NCI-H226 (cell line): Measurements from ENCODE around the gene ECI1.

Experiments used
- DNase-seq: peaks from one replicate; pipeline ENCODE4 v3.0.0-alpha.2; 2015

Gene ECI1, protein sequence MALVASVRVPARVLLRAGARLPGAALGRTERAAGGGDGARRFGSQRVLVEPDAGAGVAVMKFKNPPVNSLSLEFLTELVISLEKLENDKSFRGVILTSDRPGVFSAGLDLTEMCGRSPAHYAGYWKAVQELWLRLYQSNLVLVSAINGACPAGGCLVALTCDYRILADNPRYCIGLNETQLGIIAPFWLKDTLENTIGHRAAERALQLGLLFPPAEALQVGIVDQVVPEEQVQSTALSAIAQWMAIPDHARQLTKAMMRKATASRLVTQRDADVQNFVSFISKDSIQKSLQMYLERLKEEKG

DNA sequence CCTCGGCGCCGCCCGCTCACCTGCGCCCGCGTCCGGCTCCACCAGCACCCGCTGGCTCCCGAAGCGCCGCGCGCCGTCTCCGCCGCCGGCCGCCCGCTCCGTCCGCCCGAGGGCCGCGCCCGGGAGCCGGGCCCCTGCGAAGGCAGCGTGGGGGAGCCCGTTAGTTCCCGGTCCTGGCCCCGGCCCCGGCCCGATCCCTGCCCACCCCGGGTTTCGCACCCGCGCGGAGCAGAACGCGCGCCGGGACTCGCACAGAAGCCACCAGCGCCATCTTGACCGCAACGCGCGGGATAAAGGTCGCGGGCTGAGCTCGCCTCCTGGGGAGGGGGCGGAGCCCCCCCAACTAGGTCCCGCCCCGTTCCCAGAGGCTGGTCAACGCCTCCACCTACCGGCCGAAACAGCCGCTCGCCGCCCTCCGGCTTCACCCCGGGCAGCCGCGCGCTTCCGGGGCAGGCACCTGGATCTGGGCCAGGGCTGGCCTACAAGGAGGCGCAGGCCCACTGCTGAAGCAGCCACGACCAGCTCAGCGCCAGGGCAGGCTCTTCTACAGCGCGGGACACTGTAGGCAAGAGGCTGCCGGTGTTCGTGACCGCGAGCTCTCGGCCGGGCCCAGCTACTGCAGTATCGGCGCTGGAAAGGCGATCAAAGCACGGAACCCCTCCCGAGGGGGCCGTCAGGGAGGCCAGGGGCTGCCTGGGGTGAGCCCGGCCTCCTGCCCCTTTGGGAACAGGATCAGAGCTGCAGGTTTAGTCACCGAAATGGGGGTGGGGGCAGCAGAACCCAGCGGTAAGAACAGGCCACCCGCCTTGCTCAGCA lies at the start of gene ECI1:
TSS of gene ECI1 (minus strand) at position 292 of the 816 bp plus-strand sequence. CDS start at position 271, 21 bp downstream.
- DNase-seq: peak; percentile 92

DNA sequence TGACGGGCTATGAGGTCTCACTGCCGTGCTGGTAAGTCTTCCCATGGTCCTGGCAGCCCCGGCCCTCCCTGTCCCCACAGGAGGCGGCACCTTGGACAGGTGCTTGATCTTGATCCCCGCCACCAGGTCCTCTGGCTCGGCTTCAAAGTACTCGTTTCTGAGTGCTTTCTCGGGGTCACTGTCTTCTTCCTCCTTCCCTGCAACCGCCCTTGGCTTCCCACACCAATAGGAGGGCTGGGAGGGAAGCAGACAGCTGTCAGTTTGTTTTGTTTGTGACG lies 48.5 kb upstream of the ECI1 start:
- no peak for DNase-seq

DNA sequence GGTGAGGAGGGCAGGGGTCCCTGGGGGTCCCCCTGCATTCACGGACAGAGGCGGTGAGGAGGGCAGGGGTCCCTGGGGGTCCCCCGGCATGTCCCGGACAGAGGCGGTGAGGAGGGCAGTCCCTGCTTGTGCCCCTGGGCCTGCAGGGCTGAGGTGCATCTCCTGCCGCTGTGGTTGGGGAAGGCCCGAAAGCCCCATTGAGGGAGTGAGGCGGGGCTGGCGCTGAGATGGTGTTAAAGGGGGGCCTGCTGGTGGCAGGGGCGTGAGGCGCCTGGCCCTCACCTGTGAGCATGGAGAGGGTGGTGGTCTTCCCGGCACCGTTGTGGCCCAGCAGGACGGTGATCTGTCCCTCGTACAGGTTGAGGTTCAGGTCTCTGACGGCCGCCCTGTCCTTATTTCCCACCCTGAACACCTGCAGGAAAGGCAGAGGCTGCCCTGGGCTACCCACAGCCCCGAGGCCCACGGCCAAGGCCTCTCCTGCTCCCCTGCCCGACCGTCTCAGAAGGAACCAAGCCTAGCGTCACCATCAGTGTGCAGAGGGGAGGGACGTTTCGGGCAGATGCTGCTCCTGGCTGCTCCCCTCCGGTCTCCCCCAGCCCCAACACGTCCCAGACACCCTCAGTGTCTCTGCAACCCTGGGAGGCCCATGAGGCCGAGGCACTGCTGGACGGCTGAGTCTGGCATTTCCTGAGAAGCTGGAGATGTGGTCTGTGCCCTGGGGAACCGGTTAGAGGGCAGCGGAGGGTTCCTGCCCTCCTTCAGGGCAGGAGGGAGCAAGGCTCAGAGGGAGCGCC lies 47.9 kb upstream of the ECI1 start:
- no peak for DNase-seq

DNA sequence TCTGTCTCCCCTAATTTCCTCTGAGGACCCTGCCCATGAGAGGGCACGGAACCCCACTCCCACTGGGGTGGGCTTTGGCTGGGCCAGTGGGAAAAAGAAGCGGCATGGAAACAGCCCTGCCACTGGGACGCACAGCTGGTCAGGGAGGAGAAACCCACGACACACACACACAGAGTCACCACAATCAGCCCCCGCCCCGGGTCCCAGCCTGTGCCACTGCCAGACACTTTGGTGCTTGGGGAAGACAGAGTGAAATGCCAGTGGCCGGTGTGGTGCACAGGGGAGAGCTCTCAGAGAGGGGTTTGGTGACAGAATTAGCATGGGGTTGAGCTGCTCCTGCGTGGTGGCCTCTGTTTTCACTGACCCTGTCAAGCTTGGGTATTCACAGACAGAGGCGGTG lies 47.2 kb upstream of the ECI1 start:
- DNase-seq: no peak

DNA sequence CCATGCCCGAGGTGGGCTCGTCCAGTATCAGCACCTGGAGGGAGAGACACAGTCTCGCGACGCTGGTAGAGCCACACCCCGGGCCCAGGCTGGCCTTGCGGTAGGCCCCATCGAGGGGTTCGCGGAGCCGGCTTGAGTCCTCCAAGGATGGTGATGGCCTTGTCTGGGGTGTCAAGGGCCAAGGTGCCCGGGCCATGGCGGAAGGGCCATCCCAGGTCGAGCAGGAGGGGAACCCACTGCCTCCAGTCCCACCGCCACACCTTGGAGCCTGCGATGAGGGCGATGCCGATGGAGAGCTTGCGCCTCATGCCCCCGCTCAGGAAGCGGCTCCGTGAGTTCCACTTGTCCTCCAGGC lies 46.1 kb upstream of the ECI1 start:
- no peak for DNase-seq

DNA sequence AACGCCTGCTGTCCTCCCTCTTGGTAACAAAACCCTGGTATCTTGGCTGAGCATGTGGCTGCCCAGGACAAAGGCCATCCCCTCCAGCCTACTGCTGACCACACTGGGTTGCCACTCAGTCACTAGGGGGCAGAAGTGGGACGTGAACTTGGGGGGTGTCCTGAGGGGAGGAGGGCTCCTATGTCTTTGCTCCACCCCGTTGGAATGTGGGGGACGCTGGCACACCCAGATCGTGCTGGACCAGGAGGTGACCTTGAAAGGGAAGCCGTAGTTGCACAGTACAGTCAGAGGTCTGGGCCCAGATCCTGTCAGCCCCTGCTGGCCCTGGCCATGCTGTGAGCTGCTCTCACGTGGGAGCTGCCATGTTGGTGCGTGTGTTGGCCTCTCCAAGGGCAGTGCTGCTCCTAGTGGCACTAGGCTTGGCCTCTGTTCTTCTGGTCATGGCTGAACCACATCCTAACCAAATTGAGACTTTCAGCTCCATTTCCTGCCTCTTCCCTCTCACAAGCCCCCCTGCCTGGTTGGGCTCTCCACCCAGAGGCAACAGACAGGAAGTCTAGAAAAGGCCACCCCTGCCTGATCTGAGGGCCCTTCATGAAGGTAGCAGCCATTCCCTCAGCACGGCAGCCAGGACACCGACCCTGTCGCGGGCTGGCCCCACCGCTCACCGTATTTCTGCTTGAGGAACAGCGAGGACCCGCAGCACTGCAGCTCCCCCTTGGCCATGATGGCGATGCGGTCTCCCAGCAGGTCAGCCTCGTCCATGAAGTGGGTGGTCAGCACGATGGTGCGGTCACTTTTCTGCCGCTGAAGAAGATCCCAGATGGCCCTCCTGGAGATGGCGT lies 45.5 kb upstream of the ECI1 start:
- DNase-seq: no peak

DNA sequence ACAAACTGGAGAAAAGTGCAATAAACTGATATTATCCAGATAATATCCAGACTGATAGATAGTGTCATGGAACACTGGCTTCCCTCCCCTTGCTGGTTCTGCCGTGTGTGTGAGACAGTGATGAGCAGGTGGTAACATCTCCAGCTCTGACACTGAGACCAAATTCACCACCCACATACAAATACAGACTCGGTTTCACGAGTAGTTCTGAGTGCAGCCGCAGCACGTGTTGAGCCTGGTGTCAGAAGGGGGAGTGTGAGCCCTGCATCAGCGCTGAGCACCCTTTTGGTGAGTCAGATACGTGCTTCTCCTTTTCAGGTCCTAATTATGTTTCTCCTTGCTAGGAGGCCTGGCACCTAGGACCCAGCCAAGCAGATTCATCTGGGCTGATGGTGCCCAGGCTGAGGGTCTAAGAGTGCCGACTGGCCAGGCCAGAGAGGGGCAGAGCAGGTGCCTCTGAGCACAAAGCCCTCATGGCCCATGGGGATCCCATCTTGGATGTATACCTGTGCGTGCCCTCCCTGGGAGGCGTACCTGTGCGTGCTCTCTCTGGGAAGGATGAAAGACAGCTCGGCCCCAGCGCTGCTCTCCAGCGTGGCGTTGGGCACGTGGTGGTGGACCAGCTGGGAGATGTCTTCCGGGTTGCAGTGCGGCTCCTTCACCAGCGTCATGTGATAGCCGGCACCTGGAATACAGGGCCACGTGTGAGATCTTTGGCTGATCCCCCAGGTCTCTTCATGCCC lies 43.8 kb upstream of the ECI1 start:
- no peak for DNase-seq

DNA sequence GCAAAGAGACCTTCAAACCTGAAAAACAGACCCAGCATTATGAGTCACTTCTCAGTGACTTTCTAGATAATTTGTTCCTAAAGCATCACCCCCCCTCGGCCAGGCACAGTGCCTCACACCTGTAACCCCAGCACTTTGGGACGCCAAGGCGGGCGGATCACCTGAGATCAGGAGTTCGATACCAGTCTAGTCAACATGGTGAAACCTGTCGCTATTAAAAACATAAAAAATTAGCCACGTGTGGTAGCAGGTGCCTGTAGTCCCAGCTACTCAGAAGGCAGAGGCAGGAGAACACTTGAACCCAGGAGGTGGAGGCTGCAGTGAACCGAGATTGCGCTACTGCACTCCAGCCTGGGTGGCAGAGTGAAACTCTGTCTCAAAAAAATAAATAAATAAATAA lies 40.8 kb upstream of the ECI1 start:
- no peak for DNase-seq

DNA sequence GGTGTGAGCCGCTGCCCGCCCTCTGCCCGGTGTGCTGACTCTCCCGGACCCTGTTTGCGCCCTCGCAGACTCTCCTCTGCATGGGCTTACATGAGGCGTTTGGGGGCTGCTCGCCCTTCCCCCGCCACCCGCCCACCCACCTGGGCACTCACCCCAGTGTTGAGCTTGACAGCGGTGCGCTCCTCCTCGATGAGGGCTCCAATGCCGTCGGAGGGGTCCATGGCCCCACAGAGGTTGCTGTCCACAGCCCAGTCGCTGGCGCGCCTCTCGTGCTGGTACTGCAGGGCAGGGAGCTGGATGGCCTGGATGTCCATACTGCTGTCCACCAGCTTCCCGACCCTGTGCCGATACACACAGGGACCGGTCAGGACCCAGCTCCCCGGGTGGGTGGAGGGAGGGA lies 37.9 kb upstream of the ECI1 start:
- no peak for DNase-seq

DNA sequence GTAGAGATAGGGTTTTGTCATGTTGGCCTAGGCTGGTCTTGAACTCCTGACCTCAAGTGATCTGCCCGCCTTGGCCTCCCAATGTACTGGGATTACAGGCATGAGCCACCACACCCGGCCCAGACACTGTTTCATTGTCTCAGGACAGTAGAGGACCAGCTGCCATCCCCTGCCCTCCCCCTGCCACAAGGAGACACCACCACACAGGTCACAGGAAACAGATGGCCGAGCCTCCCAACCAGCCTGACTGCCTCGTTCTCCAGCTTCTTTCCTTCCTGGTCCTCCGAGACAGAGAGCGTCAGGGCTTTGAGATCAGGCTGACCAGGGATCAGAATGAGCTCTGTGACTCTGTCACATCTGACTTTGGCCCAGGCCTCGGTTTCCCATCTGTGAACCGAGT lies 37.3 kb upstream of the ECI1 start:
- no peak for DNase-seq

DNA sequence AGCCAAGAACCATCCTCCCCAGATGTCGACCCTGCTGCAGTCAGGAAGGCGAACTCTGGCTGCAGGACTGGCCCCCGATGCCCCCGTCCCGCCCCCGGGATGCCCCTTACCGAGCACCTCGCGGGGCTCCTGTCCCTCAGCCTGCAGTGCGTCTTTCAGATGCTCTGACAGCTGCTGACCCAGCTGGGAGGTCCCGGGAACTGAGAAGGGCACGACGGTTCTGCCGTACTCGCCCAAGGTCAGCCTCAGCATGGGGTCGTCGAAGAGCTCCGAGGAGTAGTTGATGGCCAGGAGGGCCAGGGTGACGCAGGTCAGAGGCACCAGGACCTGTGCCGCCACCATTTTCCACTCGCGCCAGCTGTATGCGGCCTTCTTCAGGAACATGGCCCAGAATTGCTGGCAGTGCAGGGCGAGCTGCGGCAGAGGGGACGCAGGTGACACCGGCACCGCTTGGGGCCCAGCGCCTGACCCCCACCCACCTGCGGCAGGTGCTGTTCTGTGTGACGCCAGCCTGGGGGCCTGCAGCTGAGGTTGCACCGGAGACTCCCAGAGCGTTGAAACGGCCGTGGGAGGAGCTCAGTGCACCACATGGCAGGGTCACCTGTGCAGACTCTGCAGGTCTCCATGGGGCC lies 36.6 kb upstream of the ECI1 start:
- no peak for DNase-seq

DNA sequence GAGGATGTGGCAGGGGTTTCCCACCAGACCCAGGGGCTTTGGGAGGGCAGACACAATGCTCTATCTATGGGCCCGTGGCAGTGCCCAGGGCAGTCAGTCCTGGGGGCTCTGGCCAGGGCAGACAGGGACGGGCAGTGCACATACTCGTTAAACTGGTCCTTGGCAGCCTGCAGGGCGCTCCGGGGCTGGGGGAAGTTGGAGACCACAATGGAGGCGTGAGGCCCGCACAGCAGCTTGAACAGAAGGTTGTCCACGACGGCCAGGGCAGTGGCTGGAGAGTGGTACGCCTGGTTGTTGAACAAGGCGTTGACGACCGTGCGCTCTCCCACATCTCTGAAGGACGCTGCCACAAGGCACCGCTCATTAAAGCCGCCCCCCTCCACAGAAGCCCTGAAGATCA lies 35.2 kb upstream of the ECI1 start:
- DNase-seq: no peak

DNA sequence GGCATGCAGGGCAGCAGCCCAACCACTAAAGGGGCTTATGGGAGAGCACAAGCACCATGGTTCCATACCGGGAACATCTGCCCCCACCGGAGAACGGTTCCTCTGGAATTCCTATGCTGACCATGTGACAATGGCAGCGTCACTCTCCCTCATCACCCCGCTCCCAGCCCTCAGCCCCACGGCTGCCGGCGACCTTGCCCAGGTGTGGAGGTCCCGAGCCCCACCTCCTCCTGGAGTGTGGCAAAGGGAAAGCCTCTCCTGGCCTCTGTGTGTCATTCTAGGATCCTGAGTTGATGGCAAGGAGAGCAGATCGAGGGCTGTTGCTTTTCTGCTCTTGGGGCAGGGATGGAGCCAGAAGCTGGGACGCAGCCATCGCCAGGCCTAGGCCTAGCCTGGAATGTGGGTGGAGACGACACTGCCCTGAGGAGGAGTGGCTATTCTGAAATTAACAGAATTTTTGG lies 34.4 kb upstream of the ECI1 start:
- no peak for DNase-seq

DNA sequence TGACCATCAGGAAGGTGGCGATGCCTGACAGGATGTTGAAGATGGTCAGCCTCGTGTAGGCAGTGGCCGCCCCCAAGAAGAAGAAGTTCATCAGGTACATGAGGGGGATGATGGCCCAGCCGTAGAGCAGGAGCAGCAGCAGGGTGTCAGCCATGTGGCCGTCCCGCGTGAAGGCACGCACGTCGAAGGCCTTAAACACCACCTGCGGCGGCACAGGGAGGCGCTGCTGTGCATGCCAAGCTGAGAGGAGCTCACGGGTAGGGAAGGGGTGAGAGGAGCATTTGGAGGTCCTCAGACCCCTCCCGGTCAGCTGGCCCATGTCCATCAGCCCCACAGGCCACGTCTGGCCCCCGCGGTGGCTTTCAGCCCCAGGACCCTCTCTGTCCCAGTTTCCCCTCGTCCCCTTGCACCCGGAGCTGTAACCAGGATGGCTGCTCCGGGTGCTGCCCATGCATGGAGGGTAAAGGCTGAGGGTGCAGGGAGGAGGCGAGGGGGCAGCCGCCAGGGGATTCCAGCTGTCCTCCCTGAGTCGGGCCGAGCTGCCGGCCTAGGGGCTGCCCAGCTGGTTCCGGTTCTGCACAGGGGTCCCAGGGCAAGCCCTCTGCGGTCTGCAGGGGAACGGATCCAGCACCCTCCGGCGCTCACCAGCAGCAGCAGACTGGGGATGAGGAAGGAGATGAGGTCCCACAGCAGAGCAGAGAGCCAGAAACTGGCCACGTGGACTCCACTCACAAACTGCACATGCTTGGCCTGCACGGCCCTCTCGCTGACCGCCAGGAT lies 33.6 kb upstream of the ECI1 start:
- no peak for DNase-seq

DNA sequence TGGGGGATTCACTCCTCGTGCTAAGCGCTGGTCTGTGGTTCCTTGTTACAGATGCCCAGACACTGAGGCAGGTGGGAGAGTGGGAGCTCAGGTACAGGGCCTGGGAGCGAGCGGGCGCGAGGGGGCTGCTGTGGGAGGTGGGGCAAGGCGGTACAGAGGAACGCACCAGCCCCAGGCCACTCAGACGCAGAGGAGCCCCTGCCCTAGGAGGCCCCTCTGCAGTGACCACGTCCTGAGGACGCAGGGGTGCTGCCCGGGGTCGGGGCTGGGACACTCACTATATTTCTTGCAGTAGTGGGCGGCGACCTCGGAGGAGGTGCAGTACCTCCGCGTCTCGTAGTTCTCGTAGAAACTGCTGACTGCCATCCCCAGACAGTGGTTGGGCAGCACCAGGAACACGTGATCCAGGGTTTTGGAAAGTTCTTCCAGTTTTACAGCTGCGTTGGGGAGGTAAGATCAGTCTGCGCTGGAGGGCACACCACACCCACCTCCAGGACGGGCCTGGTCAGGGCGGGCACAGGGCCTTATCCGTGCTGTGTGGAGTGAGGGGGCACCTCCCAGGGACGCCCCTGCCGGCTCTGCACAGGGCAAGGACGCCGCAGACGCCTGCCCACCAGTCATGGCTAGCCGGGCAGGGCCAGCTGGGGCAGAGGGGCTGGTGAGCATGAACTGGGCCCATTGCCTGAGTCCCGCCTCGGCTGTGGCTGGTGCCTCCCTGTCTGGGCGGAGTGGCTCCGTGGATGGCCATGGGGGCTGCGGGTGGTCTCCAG lies 32.8 kb upstream of the ECI1 start:
- DNase-seq: no peak

DNA sequence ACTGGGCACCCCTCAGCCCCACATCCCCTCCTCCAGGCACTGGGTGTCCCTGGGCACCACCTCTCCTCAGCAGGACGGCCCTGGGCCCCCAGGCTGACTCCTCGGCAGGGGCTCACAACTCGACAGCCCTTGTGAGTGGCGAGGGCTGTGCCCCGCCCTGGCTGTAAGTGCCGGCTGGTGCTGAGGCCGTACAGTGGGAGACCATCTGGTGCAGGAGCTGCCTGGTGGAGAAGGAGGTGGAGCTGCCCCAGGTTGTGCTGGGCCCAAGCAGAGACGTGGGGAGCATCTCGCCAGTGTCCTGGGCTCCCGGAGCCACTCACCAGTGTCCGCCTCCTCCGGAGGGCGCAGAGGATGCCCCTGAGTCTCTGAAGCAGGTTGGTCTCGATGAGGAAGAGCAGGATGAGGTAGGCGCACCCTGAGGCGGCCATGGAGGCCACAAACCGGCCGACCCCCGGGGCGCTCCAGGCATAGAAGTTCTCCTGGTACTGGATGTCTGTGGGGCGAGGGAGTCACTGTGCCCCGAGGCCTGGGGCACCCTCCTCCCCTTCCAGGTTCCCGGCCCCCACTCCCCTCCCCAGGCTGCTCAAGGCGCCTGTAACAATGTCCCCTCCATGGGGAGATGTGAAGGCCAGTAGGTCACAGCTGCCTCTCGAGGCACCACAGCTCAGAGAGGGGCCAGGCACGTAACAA lies 31.6 kb upstream of the ECI1 start:
- DNase-seq: no peak

DNA sequence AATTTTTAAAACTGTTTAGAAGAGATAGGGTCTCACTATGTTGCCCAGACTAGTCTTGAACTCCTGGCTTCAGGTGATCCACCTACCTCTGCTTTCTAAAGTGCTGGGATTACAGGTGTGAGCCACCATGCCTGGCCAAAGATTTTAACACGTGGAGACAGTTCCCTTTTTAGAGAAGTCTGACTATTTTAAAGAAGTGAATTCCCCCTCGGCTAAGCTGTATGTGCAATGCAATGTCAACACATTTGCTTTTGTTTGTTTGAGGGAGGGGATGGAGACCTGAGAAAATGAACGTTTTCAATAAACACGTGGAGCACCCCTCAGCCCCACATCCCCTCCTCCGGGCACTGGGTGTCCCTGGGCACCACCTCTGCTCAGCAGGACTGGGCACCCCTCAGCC lies 30.9 kb upstream of the ECI1 start:
- no peak for DNase-seq

DNA sequence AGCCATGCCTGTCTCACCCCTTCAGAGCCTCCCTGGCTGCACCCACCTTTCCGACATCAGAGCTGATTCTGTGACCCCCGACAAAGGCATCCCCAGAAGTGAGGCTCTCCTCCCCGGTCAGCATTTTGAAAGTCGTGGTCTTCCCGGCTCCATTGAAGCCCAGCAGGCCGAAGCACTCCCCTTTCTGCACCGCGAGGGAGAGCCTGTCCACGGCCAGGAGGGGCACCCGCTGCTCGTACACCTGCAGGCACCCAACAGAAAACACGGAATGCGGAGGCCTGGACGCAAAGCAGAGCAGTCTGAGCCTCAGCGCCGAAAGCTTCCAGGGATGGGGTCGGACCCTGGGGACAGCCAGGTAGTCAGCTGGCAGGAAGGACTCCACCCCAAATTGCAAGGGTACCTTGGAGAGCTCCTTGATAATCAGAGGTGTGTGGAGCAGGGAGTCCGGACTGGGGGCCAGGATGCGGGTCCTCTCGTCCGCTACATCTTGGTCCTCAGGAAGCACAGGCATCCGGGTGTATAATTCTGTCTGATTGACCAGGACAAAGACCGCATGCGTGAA lies 29.7 kb upstream of the ECI1 start:
- no peak for DNase-seq

DNA sequence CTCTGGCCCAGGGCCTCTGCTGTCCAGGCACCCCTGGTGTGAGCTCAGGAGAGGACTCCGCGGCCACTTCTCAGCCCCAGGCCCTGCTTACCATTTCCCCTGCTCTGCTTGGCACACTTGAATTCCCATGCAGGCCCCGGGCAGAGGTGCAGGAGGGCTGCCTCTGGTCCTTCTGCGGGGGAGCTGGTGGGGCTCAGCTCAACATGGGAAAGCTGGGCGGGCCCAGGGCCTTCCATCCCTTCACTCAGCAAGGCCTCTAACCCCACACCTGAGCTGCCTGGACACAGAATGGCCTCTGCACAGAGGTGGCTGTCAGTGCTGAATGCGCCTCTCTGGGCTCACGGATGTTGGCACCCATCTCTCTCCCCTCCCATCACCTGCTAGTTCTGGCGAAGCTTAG lies 29.1 kb upstream of the ECI1 start:
- DNase-seq: no peak
